Measurements from ENCODE around the gene ACTR1B.
"Not testable (repeated sequence)": the region's sequence is repeated elsewhere in the genome, so short reads cannot be mapped to it uniquely, and the experiment has no call there.

ACTR1B gene

DNA sequence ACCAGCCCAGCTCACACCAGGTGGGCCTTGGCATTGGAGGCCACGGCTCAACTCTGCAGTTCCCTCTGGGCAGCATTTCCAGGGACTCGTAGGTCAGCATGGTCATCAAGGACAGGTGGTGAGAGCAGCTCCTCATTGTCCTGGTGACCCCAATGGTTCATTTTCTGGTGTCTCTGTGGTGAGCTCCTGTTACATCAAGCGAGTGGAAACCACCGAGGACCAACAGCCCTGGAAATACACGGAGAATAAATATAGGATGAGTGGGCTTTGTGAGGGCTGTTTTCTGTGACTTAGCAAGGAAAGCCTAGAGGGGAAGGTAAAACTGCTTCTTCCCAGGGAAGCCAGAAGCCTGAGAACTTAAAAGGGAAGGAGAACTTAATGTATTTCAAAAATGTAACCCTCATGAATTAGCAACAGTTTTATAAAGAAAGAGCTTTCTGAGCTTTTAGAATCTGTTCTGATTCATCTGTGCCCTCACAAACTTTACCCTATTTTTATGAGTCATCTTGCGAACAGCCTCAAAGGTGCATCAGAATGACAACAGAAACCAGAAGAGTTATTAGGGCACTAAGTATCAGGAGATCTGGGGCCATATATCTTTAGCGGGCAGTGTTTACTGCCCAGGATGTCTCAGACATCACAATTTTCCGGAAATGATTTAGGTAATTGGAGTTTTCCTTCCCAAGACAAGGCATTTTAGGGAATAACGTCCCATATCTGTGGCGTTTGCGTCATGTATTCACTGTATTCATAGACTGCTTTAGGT is 24.4 kb upstream of the ACTR1B start:
- DNase-seq (ENCODE audit: low read depth) = no peak

DNA sequence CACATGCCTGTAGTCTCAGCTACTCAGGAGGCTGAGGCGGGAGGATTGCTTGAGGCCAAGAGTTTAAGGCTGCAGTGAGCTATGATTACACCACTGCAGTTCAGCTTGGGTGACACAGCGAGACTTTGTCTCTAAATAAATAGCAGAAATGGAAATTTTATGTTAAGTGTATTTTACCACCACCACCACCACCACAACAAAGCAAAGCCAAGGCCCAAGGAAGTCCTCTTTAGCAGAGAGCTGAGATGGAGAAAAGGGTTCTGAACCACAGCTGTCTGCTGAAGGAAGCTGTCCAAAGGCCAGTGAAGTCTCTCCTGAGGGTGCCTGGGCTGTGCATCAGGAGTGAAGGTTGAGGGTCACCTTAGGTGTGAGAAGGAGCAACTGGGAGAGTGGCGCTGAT is 23.4 kb upstream of the ACTR1B start:
- DNase-seq (ENCODE audit: low read depth) = not testable (repeated sequence)

GRCh38 chr2:97678298-97678697 is 14.5 kb upstream of the ACTR1B start:
- no peak for DNase-seq (ENCODE audit: low read depth)

- no peak for DNase-seq (ENCODE audit: low read depth)
Measured at GRCh38 chr2:97677480-97677879, 13.6 kb upstream of the ACTR1B start.

- no peak for DNase-seq (ENCODE audit: low read depth)
Measured at GRCh38 chr2:97676620-97677019, 12.8 kb upstream of the ACTR1B start.

DNA sequence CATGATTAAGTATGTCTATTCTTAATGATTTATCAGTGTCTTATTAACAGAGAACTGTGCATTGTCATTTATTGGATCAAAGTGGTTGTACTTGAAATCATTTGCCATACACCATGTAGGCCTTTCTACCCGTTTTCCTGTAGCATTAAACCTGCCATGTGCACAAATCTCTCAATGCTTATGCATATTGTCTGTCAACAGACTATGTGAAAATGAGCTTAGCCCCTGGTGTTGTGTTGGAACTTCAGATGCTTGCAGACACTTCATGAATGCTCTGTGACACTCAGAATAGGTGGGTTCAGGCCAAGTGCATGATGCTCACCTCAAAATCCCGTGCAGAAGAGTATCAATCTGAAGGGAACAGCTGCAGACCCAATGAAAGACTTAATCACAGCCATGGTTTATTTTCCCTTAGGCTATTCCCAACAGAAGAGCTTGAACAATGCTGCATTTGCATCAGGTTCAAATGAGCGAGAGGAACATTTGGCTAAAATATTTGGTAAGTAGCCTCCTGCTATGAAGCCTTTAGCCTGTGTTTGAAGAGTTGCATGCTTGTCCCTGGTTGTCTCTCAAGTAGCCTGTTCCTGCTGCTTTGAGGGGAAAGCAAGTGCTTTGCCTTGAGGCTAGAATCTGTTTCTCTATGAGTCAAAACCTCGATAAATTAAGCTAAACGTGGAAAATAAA is 11.7 kb upstream of the ACTR1B start:
- DNase-seq (ENCODE audit: low read depth) = no peak

DNA sequence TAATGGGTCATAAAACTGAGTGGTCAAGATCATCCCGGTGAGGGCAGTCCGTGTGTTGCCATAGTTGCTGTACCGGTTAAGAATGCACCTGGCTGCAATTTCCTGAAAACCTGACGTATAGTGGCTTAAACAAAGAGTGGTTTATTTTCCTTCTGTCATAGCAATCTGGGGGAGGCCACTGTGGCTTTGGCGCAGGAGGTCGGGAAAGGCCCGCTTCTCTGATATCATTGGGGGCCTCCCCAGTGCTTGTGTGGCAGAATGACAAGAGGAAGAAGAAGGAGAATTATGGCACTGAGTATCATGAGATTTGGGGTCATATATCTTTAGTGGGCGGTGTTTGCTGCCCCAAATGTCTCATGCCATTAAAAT is 10.1 kb upstream of the ACTR1B start:
- DNase-seq (ENCODE audit: low read depth) = no peak

DNA sequence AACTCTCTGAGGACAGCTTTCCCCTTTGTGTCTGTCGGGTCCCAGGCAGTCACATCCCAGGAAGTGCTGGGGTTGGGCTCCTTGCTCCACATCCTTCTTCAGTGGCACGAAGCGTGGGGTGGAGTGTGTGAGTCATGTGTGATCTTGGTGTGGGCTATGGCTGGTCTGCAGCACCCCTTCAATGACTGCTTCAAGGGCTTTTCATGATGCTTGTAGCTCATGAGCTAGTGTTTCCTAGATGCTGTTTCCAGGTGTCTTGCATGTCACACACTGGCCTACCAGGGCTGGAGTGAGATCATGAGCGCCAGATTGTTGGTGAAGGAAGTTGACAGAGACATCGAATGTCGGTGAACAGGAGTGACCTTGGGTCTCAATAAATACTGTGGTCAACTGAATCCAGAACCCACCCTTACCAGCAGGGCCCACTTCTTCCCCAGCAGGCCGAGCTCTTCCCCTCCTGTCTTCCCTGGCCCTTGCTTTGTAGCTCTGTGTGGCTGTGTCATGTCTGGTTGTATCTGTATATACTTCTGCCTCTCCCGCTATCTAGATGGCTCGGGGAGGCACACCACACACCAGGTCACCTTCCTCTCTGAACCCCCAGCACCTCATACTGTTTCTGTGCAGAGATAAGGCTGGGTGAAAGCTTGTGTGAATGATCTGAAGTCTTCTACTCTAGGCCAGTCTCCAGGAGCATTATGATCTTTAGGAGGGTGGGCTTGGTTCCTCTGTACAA is 9.5 kb upstream of the ACTR1B start:
- DNase-seq (ENCODE audit: low read depth) = no peak

GRCh38 chr2:97672606-97673140 is 8.8 kb upstream of the ACTR1B start:
- DNase-seq (ENCODE audit: low read depth) = not testable (repeated sequence)

DNA sequence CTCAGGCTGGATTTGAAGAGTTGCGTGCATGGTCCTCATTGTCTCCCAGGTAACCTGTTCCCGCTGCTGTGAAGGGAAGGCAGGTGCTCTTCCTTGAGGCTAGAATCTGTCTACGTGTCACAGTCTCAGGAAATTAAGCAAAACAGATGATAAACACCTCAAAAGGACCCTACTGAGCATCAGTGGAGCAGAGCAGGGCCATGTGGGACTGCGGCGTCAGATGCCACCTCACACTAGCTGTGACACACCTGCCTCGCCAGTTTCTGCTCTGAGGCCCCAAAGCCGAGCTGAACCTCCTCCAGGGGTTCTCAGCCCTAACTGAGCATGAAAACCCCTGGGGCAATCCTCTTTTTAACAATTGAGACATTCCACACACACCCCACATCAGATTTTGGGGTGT is 7.7 kb upstream of the ACTR1B start:
- DNase-seq (ENCODE audit: low read depth) = no peak

DNA sequence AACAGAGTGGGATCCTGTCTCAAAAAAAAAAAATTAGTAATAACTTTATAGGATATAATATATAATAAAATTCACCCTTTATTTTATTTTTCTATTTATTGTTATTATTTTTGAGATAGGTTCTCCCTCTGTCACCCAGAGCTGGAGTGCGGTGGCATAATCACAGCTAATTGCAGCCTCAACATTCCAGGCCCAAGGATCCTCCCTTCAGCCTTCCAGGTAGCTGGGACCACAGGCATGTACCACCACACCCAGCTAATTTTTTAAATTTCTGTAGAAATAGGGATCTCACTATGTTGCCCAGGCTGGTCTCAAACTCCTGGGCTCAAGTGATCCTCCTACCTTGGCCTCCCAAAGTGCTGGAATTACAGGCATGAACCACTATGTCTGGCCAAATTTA is 6.6 kb upstream of the ACTR1B start:
- DNase-seq (ENCODE audit: low read depth) = no peak

DNA sequence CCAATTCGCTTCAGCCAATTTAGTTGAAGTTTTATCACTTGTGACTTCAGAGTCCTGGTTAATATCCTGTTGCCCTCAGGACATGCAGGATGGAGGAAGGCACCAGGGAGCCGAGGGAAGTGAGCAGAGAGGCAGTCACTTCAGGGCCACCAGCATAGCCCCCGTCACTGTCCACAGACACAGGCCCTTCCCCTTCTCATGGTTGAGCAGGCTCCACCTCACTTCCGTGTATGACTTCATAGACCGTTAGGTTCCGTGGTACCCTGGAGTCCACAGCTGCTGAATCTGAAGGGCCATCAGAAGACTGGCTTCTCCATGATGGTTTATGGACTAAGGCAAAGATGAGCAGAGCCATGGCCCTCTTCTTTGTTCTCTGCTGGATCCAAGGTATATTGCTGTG is 5.6 kb upstream of the ACTR1B start, which contains the start of gene C2orf92:
C2orf92 (plus strand) TSS at position 266 of the 400 bp plus-strand sequence; CDS start at position 342, 76 bp downstream.
- no peak for DNase-seq (ENCODE audit: low read depth)

DNA sequence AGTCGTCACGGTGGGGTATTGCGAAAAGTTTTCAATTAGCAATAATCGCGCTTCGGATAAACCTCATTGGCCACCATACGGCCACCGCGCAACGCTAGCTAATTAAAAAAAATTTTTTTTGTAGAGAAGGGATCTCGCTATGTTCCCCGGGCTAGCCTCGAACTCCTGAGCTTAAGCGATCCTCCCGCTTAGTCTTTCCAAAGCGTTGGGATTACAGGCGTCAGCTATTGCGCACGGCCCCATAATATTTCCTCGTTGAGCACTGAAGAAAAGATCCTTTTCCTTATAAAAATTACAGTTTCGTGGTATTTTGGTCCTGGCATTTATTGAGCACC is 759 bp upstream of the ACTR1B start:
- peak; percentile 11 for DNase-seq (ENCODE audit: low read depth)

DNA sequence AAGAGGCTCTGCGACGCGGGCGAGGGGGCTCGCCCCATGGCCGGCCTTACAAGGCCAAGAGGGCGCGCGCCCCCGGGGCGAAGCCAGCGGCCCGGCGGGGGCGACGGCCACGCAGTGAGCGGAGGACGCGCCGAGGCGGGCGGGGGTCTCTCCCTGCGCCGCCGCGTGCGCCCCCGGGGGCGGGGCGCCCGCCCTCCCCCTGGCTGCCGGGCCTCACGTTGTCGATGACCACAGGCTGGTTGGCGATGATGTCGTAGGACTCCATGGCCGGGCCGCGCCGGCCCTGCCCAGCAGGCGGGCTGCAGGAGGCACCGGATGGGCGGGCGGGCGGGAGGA is 250 bp downstream of the ACTR1B start:
- DNase-seq (ENCODE audit: low read depth) = no peak

GRCh38 chr2:97662895-97663625 is 784 bp downstream of the ACTR1B start:
- peak; percentile 57 for DNase-seq (ENCODE audit: low read depth)

- no peak for DNase-seq (ENCODE audit: low read depth)
Measured at GRCh38 chr2:97662386-97662894, 1.4 kb downstream of the ACTR1B start.

DNA sequence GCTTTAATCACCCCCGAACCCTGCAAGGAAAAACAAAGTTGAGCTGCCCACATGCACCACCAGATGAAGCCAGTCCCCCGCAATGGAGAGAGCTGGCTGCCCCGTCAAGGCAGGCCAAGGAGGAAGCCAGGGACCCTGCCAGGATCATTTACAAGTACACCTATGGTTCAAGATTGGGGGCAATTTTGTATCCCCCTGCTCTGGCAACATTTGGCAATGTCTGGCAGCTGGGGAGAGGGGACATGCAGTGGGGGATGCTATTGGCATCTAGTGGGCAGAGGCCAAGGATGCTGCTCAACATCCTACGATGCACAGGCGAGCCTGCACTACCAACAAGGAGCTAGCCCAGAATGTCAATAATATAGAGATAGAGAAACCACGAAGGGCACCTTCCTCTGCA is 1.9 kb downstream of the ACTR1B start:
- DNase-seq (ENCODE audit: low read depth) = no peak

DNA sequence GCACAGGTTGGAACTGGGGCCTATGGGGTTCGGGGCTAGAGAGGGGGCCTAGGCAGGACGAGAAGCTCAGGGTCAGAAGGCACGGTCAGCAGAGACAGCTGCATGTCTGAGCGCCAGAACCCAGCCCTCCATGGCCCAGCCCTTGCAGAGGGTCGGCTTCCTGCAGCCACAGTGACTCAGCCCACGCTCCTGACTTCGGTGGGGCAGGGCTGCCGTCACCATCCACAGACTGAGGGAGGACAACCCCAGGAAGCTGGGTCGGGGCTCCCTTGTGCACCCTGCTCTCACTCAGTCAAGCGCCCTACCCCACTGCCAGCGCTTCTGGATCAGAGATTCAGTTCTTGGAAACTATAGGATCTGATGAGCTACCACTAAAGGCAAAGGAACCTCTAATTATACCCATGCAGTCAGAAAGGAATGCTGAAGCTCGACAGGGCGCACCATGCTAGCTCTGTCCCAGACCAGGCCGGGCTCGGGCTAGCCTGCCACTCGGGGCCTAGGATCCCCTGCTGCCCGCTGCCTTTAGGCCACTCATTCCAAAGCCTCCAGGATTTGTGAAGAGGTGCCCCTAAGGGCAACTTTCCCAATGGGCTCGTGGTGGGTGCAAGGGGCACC is 3.0 kb downstream of the ACTR1B start:
- no peak for DNase-seq (ENCODE audit: low read depth)

- DNase-seq (ENCODE audit: low read depth) = no peak
Measured at GRCh38 chr2:97660044-97660774, 3.6 kb downstream of the ACTR1B start.

DNA sequence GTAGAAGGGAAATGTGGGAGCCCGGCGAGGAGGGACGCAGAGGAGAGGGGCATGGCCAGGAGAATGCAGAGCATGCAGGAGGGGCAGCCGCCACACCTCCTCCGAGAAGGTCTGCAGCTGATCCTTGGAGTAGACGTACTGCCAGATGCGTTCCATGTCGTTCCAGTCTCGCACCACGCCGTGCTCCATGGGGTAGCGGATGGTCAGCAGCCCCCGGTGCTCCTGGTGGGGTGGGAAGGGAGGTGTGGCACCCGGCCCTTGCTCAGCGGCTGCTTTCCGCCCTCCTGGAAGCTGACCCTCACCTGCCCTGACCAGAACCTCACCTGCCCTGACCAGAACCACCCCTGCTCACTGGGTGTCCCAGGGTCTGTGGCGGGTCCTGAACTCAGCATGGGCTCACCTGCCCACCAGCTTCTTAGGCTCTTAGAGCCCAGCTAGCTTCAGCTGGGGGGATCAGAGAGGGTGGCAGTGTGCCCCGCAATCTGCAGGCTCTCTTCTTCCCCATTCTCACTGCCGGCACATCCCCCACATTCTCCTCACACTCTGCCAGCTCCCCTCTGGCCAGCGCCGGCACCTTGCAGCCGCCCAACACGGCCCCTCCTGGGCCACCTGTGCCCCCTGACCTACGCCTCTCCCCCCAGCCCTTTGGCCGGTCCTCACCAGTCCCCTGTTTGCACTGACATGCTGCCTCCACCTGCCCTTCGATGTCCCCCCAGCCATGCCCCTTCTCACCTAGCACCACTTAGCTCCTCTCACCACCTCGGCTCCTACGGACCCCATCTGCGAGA is 4.4 kb downstream of the ACTR1B start:
- no peak for DNase-seq (ENCODE audit: low read depth)
